HL-60/S4 treated with phorbol 12-myristate 13-acetate at 8.2 ng/mL for 4 days and 3 days (cell line): ENCODE data around the gene NPLOC4.
"Not testable (repeated sequence)": the region's sequence is repeated elsewhere in the genome, so short reads cannot be mapped to it uniquely, and the experiment has no call there.

Source experiments
- in situ Hi-C: fragments of 300-500 bp; cut with MboI; formaldehyde crosslinking; loops from 2 replicates; pipeline ENCODE4 v1.15.0; 2022; ENCODE audit warnings: low sequenced_read_pairs

The NPLOC4 gene

GRCh38 chr17:81636505-81637288 lies at the start of gene NPLOC4, which contains the start of gene TSPAN10:
Gene NPLOC4 (minus strand): TSS chr17:81637112. CDS start chr17:81636930, 182 bp downstream.
Gene TSPAN10 (plus strand): TSS chr17:81637196. CDS start chr17:81642413, 5,217 bp downstream.
- in situ Hi-C loops, result no loop called here

DNA sequence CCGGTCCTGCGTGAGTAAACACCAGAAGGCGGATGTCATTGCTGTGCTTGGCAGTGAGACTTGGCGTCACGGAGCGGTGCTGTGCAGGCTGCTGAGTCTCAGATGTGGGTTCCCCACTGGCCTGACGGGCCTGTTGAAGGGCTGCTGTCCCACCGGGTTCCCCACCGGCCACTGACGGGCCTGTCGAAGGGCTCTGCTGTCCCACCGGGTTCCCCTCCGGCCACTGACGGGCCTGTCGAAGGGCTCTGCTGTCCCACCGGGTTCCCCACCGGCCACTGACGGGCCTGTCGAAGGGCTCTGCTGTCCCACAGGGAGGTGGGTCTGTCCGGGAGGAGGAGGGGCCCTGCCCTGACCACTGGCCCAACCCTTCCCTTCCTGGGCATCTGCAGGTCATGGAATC lies 49.7 kb upstream of the NPLOC4 start:
- in situ Hi-C loops, result no loop called here

DNA sequence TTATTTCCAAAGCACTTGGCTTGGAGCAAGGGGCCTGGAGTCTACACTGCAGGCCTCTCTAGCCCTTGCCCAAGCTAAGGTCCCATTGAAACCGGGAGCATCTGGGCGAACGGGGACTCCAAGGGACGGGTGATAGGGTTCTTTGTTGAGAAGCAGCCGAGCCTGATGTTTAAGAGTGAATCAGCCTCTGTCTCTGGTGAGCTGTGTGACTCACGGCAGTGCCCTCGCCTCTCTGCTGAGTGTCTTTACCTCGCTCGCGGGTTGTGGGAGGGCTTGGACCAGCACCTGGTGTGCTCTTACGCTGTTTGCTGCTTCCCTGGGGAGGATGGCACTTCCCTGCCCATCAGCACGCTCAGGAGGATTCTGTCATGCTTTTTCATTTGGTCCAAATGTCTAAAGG lies 48.2 kb upstream of the NPLOC4 start:
- in situ Hi-C loops, result no loop called here

DNA sequence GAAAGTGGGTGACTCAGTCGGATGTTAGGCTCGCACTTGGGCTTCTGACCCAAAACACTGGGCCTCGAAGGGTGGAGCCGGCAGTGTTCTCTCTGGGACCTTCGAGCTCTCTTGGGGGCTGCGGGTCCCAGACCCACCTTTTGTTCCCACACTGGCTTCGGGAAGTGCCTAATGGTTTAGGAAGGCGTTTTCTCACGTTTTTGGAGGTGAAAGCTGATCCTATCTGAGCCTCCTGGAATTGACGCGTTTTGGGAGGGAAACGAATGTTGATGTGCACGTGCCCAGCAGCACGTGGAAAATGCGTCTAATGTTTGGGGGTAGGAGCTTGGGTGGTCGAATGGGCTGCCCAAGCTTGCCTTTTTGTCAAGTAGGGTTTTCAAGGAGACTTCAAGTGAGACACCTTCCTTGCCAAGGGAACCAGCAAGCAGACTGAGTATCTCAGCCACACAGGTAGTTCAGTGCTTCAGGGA lies 47.6 kb upstream of the NPLOC4 start:
- in situ Hi-C loops, result no loop called here

- in situ Hi-C loops, result no loop called here
These were observed 46.9 kb upstream of the NPLOC4 start, which contains the start of the genes ARL16 and HGS for GRCh38 chr17:81683584-81684441. Gene ARL16 (minus strand): TSS chr17:81683797. CDS start chr17:81683753, 44 bp downstream. Gene HGS (plus strand): TSS chr17:81684011. CDS start chr17:81684067, 56 bp downstream.

- in situ Hi-C loops, result no loop called here
These were observed 46.3 kb upstream of the NPLOC4 start for GRCh38 chr17:81683208-81683583.

- in situ Hi-C loops, result no loop called here
These were observed 45.8 kb upstream of the NPLOC4 start for GRCh38 chr17:81682565-81683207.

GRCh38 chr17:81681672-81682071 lies 44.8 kb upstream of the NPLOC4 start:
- in situ Hi-C loops, result no loop called here

DNA sequence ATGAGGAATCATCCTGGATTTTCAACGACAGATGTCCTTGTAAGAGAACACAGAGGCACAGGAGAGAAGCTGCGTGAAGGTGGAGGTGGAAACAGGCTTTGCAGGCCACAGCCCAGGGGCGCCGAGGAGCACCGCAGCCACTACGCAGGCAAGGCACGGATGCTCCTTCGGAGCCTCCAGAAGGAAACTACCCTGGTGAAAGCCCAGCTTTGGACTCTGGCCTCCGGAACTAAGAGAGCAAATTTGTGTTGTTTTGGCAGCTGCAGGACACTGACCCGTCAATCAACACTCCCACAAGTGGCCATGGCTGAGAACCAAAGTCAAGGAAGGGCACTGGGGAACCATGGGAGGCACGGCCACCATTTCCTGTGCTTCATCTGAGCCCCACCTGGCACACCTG lies 43.2 kb upstream of the NPLOC4 start:
- in situ Hi-C loops, result no loop called here

- in situ Hi-C loops, result no loop called here
These were observed 40.0 kb upstream of the NPLOC4 start for GRCh38 chr17:81676906-81677305.

DNA sequence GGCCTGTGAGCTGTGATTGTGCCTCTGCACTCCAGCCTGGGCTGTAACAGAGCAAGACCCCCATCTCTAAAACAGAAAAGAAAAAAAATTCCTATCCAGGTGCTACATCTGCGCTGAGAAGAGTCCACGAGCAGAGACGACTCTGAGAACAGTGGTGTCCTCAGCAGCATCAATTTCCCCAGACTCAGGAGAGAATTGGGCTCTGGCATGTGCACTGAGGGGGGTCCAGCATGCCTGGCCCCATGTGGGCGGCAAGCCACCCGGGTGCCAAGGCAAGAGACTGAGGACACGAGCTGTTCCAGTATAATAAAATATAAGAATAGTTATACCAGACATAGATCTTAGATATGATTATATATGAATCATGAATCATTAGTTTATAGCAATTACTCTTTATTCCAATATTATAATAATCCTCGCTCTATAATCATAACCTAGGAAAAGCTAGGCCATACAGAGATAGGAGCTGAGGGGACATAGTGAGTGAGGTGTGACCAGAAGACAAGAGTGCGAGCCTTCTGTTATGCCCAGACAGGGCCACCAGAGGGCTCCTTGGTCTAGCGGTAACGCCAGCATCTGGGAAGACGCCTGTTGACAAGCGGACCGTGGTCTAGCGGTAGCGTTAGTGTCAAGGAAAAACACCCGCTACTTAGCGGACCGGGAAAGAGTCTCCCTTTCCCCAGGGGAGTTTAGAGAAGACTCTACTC lies 38.8 kb upstream of the NPLOC4 start:
- in situ Hi-C loops, result not testable (repeated sequence)

DNA sequence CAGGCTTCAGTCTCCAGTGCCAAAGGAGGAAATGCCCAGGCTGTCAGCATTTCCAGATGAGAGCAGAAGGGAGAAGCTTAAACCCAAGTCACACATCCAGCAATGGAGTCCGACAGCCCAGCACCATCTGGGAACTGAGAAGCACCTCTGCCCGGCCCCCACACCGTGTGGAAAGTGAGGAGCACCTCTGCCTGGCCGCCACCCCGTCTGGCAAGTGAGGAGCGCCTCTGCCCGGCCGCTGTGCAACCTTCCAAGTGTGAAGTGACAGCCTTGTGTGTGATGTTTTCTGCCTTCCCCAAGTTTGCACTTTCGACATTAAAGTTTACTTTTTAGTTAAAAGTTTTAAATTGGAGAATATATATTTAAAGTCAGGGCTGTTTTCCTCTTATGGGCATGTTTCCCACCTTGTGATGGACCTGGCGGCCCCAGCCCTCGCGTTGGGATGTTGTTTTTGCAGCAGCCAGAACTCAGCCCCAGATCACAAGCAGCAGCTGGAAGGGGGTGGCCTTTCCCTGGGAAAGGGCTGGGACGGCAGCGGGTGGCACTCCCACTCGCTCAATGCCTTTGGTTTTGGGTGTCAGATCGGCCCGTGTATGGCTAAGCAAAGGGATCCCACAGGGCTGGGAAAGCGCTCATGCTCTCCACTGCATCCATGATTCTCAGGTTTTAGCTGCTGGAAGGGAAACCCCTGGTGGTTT lies 36.8 kb upstream of the NPLOC4 start:
- in situ Hi-C loops, result no loop called here

DNA sequence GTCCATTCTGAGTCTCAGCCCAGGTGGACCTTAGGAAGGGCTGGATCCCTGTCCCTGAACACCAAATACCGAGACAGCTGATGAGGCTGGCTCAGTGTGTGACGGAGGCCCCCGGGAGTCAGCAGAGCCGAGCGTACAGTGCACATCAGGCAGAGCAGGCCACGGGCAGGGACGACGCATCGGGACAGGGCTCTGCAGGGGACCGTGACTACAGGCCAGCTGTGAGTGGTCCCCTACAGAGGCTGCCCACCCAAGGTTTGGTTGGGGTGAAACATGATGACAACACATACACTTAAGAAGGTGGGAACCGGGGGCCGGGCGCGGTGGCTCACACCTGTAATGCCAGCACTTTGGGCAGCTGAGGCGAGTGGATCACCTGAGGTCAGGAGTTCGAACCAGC lies 36.0 kb upstream of the NPLOC4 start:
- in situ Hi-C loops, result no loop called here

DNA sequence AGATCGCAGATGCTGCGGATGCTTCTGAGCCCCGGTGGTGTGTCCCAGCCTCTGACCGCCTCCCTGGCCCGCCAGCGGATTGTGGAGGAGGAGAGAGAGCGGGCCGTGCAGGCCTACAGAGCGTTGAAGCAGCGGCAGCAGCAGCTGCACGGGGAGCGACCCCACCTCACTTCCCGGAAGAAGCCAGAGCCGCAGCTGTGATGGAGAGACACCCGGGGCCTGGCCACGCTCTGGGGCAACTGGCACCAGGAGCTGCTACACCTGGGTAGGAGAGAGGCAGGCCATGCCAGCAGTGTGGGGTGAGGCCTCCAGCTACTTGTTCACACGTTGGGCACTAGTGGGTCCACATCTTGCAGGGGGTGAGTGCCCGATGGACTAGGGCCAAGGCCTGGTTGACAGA lies 35.6 kb upstream of the NPLOC4 start:
- in situ Hi-C loops, result no loop called here

- in situ Hi-C loops, result no loop called here
These were observed 30.8 kb upstream of the NPLOC4 start for GRCh38 chr17:81667754-81668153.

GRCh38 chr17:81666342-81667191 lies 29.7 kb upstream of the NPLOC4 start, which contains the start of the genes CCDC137 and OXLD1:
Gene CCDC137 (plus strand): TSS chr17:81666737. CDS start chr17:81666767, 30 bp downstream.
Gene OXLD1 (minus strand): TSS chr17:81666605. CDS start chr17:81666577, 28 bp downstream.
- in situ Hi-C loops, result no loop called here

- in situ Hi-C loops, result no loop called here
These were observed 29.1 kb upstream of the NPLOC4 start for GRCh38 chr17:81666092-81666341.

GRCh38 chr17:81665205-81666091 lies 28.5 kb upstream of the NPLOC4 start:
- in situ Hi-C loops, result no loop called here
